ENCODE measurements around the gene ELAVL2. TPM values are rescaled to one million over a fixed set of nuclear protein-coding genes. Genes with fewer than 3 reads are reported as not detected.

The ELAVL2 gene
- total RNA-seq, 4 donors from 2014 or later, result 0.63 to 2.6 TPM; not detected in 2

GRCh38 chr9:23754551-23754950 is 71.5 kb downstream of the ELAVL2 start:
- TF ChIP-seq CTCF (IDR thresholded peaks at IDR 0.05) (no peak), EP300 (IDR thresholded peaks at IDR 0.05) (no peak), POLR2A (IDR thresholded peaks at IDR 0.05) (no peak)
- WGBS, 2 donors, result 91 to 95% methylated on average over 5 of the region's 5 CpGs
- Histone ChIP-seq H3K36me3 (no peaks in the 10 kb centered on the region), H3K27me3 (no peaks in the 10 kb centered on the region), H3K27ac (no peak overlapping the region), H3K4me1 (no peaks in the 10 kb centered on the region), H3K9me3 (no peaks in the 10 kb centered on the region), H3K4me3 (no peak overlapping the region)
- DNase-seq (ENCODE audit: low spot score in 2 of 2), result no peak

GRCh38 chr9:23752859-23753258 is 73.2 kb downstream of the ELAVL2 start:
- no peaks in the 10 kb centered on the region for H3K9me3 ChIP-seq
- WGBS, 2 donors, result 61 to 67% methylated on average over 4 of the region's 4 CpGs
- no peaks in the 10 kb centered on the region for H3K4me1 ChIP-seq
- H3K36me3 ChIP-seq, result no peaks in the 10 kb centered on the region
- H3K27ac ChIP-seq, result no peak overlapping the region
- DNase-seq (ENCODE audit: low spot score in 2 of 2), result no peak
- H3K27me3 ChIP-seq, result no peaks in the 10 kb centered on the region
- no peak for TF ChIP-seq CTCF (IDR thresholded peaks at IDR 0.05)
- no peak for TF ChIP-seq EP300 (IDR thresholded peaks at IDR 0.05)
- TF ChIP-seq POLR2A (IDR thresholded peaks at IDR 0.05), result no peak
- H3K4me3 ChIP-seq, result no peak overlapping the region

DNA sequence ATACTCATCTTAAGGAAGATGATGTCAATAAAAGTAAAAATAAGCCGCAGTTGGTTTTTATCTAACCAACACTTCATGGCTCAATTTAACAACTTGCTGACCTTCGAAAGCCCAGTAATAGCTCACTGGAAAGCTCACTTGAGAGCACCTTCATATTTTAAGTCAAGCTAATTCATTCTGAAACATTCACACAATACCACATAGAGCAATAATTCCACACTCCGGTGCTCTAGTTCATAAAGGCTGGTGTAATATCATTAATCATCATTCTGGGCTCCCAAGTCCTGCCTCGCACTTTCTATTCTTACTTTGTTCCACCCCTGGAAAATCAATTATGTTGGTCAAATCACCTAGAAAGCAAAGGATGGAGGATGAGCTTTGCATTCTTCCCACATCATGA is 74.4 kb downstream of the ELAVL2 start:
- H3K27me3 ChIP-seq, result no peaks in the 10 kb centered on the region
- no peak for DNase-seq (ENCODE audit: low spot score in 2 of 2)
- H3K36me3 ChIP-seq, result no peaks in the 10 kb centered on the region
- 82 to 86% methylated on average over 4 of the region's 4 CpGs for WGBS, 2 donors
- H3K4me1 ChIP-seq, result no peaks in the 10 kb centered on the region
- H3K27ac ChIP-seq, result no peak overlapping the region
- no peak for TF ChIP-seq EP300 (IDR thresholded peaks at IDR 0.05)
- no peak for TF ChIP-seq CTCF (IDR thresholded peaks at IDR 0.05)
- no peak for TF ChIP-seq POLR2A (IDR thresholded peaks at IDR 0.05)
- H3K9me3 ChIP-seq, result no peaks in the 10 kb centered on the region
- no peak overlapping the region for H3K4me3 ChIP-seq

DNA sequence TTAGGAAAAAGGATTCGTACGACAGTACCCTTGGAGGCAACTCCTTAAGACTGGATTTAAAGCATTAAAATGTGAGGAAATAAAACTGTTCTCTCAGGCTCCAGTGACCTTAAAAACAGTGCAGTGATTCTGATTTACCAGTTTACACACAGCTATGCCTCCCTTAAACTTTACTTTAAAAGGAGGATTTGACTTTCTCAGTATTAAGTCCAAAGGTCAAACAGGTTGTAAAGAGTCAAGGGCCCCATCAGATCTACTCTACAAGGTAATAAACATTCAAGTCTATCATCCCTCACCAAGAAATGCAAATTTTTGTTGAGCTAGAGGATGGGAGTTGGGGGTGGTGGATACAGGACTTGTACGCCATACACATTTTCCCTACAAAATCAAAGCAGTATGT is 75.2 kb downstream of the ELAVL2 start:
- Histone ChIP-seq H3K4me3 (no peak overlapping the region), H3K9me3 (no peaks in the 10 kb centered on the region), H3K4me1 (no peaks in the 10 kb centered on the region), H3K27ac (no peak overlapping the region), H3K27me3 (no peaks in the 10 kb centered on the region), H3K36me3 (no peaks in the 10 kb centered on the region)
- WGBS, 2 donors, result 86 to 89% methylated on average over 3 of the region's 3 CpGs
- no peak for DNase-seq (ENCODE audit: low spot score in 2 of 2)
- TF ChIP-seq EP300 (IDR thresholded peaks at IDR 0.05) (no peak), POLR2A (IDR thresholded peaks at IDR 0.05) (no peak), CTCF (IDR thresholded peaks at IDR 0.05) (no peak)

- Histone ChIP-seq H3K27me3 (no peaks in the 10 kb centered on the region), H3K36me3 (no peaks in the 10 kb centered on the region), H3K4me3 (no peak overlapping the region), H3K4me1 (no peaks in the 10 kb centered on the region), H3K27ac (no peak overlapping the region), H3K9me3 (no peaks in the 10 kb centered on the region)
- WGBS, 2 donors, result 75 to 79% methylated on average over 5 of the region's 5 CpGs
- no peak for DNase-seq (ENCODE audit: low spot score in 2 of 2)
- TF ChIP-seq CTCF (IDR thresholded peaks at IDR 0.05), result no peak
- TF ChIP-seq POLR2A (IDR thresholded peaks at IDR 0.05), result no peak
- TF ChIP-seq EP300 (IDR thresholded peaks at IDR 0.05), result no peak
These were observed 78.7 kb downstream of the ELAVL2 start for GRCh38 chr9:23747088-23748075.

Data from tibial nerve (tissue), 4 donors.